Inferior parietal cortex (tissue), 1 donor: ENCODE measurements around the gene DMXL2.
"Not testable (repeated sequence)": the region's sequence is repeated elsewhere in the genome, so short reads cannot be mapped to it uniquely, and the experiment has no call there.

Experiments
- DNase-seq: peaks from one replicate; pipeline ENCODE4 v3.0.0-alpha.2; 2016; ENCODE audit errors: extremely low spot score

The DMXL2 gene

DNA sequence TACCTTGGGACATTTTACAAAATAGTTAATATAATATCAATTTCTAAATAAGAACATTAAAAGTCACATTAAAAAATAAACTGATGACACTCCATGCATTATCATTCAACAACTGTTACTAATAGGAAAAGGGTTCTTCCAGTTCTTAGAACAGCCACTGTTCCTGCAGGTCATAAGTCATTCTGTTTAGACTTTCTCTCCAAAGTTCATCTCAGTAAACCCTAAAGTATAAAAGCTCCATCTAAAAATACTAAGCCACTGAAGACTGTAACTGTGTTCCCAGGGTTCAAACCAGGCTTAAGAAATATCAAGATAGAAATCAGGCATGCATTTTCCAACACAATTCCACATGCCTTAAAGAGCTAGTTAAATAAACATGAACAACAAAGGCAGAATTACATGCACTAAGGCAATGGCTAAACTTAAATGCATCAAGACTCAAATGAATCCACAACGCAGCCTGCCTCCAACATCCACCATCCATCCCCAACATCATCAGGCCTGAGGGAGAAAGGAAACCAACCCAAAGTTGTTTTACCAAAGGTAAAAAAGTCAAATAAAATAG is 46.2 kb downstream of the DMXL2 start:
- no peak for DNase-seq

DNA sequence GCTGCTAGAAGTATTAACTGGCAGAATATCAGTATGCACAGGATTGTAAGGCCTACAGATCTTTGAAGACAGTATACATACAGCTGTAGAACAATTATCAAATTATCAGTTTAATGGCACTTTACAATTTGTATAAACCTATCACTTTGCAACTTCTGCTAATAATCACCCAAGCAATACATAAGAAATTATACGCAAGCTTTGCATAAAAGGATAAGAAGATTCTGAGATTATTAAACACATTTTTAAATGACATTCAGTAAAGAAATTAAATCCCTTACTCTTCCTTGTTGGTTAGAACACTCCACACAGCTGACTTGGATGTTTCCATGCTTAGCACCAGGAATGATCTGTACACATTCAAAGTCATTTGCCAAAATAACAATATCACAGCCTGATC is 46.8 kb downstream of the DMXL2 start:
- DNase-seq, result no peak

DNA sequence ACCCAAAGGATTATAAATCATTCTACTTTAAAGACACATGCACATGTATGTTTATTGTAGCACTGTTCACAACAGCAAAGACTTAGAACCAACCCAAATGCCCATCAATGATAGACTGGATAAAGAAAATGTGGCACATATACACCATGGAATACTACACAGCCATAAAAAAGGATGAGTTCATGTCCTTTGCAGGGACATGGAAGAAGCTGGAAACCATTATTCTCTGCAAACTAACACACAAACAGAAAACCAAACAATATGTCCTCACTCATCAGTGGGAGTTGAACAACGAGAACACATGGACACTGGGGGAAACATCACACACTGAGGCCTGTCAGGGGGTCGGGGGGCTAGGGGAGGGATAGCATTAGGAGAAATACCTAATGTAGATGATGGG is 49.2 kb downstream of the DMXL2 start:
- not testable (repeated sequence) for DNase-seq

DNA sequence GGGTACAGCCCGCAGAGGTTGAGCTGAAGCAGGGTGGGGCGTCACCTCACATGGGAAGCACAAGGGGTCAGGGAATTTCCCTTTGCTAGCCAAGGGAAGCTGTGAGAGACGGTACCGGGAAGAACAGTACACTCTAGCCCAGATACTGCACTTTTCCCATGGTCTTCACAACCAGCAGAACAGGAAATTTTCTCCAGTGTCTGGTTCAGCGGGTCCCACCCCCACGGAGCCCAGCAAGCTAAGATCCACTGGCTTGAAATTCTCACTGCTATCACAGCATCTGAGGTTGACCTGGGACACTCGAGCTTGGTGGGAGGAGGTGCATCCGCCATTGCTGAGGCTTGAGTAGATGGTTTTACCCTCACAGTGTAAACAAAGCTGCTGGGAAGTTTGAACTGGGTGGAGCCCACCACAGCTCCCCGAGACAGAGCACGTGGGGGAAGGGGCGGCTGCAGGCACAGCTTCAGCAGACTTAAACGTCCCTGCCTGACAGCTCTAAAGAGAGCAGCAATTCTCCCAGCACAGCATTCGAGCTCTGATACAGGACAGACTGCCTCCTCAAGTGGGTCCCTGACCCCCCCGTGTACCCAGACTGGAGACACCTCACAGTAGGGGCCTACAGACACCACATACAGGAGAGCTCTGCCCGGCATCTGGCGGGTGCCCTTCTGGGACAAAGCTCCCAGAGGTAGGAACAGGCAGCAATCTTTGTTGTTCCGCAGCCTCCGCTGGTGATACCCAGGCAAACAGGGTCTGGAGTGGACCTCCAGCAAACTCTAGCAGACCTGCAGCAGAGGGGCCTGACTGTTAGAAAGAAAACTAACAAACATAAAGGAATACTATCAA is 53.4 kb downstream of the DMXL2 start:
- DNase-seq, result not testable (repeated sequence)

DNA sequence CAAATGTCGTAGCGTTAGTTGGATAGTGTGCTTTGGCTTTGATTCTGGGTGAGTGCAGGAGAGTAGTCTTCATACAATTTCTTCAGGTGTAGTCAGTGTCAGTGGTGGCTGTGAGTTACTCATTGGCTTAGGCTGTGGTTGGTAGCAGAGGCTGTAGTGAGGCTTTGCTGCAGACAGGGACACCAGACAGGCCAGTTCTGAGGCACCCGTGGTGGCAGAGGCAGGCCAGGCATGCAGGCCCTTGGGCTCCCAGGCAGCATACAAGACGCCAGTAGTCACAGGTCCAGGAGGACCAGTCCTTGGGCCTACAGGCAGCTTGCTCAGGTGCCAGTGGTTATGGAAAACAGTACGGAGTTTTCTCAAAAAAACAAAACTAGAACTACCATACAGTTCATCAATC is 61.3 kb downstream of the DMXL2 start:
- DNase-seq, result no peak

DNA sequence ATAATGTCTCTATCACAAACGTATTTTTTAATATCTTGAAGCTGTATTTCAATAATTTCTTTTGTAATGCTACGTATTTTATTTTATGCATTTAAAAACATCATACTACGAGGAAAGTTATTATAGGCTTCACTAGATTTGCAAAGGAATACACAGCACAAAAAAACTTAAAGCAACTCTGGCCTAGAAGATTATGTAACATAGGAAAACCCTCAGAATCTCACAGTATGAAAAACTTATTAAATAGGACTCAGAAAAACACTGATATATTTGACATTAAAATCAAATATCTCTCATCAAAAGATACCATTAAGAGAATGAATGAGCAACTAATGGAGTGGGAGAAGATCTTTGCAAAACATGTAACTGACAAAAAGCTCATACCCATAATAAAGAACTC is 63.7 kb downstream of the DMXL2 start:
- no peak for DNase-seq

DNA sequence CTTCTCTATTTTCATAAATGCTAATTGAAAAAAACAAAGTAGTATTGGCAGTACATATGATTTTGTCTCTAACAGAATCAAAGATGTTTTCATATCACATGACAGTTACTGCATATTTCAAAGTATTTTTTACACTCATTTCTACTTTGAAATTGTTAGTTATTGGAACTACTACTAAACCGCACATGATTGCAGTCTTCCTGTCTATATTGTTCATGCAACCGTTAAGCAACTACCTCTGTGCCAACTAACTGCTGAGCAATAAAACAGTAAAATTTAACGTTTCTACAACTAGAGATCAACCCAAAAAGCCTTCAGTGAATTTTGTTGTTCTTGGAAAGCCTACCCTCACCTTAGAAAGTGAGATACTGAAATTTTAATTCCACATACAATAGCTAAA is 64.2 kb downstream of the DMXL2 start:
- no peak for DNase-seq

DNA sequence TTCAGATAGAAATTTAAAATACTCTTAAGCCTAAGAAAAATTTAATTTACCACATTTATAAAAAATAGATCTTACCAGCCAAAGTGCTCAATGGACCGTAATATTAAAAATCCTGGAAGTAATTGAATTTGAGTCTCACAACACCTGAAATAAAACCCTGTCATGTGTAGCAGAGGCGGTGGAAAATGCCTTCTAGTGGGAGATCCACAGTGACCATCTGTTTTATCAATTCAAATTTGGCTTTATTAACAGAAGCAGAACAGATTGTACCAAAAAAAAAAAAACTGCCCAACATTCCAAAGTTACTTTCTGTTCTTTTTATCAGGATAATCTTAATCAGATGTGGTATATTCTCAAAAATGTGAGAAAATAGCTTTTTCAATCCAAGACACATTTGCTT is 71.7 kb downstream of the DMXL2 start:
- DNase-seq, result no peak

DNA sequence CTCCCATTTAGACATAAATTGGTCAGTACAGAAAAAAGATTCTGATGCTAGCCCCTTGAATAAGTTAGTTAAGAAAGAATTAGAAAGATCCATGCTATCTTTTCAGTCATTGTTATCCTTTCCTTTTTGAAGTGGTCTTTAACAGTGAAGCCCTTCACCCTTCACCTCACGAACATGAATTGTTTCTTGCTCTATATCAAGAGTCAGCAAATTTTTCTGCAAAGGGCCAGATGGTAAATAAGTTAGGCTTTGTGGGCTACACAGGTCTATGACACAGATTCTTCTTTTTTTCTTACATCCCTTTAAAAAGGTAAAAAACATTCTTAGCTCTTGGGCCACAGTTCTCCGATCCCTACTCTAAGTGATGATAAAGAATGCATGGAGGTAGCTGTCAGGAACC is 74.9 kb downstream of the DMXL2 start:
- DNase-seq, result no peak

DNA sequence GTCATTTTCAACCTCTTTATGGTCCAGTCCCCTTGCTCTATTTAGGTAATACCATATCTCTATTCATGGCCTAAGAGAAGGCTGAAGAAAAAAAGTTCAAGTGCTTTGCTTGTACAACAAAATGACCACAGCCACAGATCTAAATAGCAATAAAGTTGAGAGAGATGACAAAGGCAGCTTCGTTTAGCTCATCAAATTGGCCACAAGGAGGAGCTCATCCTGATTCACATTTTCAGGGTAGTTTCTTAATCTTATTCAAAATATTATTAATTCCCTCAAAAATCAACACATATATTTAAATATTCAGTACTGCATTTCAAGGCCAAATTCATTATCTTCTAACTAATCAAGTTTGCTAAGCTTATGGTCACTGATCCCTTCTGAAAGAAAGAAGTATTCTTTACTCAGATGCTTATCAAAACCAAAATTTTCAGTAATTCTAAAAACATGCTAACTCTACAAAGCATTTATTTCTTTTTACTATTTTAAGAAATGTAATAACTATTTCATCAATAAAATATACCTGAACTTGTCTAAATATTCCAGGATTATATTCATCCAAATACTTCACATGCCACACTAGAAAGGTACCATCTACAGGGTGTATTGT is 85.5 kb downstream of the DMXL2 start:
- peak; percentile 26 for DNase-seq

DNA sequence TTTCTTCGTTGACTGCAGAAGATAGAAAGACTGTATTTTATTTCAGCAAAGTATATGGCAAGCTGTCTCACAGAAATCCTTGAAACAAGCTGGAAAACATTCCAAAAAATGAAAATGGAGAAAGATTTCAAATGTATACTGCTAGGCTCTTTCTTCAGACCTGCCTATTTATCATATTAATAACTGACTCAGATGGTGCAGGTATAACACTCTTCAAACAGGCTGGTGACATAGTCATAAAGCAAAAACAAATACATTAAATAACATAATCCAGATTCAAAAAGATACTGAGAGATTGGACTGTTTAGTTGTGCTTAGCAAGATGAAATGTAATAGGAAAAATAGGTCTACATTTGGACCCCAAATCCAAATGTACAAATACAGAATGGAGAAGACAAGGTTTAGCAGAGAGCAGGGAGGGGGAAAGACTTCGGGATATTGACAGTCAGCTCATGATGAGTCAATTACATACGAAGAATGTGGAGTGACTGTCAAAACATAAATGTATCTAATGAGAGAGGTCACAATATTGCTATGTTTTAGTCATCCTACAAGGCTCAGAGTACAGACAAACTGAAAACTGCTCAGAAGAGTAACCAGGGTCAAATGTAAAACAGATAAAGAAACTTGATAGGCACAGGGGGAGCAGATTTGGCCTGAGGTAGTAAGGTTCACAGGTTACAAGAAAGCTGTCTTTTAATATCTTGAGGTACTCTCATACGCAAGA is 88.7 kb downstream of the DMXL2 start:
- DNase-seq, result no peak

DNA sequence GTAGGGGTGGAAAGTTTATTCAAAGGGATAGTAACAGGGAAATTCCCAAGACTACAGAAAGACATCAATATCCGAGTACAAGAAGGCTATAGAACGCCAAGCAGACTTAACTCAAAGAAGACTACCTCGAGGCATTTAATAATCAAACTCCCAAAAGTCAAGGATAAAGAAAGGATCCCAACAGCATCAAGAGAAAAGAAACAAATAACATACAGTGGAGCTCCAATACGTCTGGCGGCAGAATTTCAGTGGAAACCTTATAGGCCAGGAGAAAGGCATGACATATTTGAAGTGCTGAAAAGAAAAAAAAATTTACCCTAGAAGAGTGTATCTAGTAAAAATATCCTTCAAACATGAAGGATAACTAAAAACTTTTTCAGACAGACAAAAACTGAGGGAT is 95.6 kb downstream of the DMXL2 start:
- no peak for DNase-seq

DNA sequence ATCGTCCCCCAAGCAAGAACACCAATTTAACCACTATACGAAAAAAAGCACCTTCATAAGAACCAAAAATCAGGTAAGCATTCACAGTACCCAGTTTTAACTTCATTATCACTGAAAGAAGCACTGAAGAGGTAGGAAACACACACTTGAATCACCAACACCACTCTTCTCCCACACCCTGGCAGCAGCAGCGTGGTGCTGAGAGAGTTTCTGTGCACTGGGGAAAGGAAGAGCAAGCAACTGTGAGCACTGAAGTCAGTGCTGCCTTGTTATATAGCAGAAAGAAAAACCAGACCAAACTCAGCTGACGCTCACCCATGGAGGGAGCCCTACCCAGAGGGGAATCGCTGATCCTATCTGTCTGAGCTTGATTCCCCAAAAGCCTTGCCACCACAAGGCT is 98.2 kb downstream of the DMXL2 start:
- no peak for DNase-seq

DNA sequence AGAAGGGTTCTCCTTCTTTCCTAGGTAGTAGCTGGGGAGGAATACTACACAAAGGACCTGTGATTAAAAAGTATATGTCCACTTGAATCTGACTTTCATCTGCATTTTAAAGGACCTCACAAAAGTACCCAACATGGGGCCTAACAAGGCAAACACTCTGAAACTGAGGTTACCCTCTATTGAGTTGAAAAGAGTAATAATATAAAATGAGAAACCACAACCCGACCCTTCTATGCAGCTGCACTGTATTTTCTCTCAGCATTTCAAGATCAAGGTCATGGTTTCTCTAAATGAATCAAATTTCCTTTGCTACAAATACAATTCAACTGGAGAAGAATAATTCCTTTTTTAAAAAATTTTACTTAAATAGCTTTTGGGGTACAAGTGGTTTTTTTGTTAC is 106.3 kb downstream of the DMXL2 start:
- no peak for DNase-seq

DNA sequence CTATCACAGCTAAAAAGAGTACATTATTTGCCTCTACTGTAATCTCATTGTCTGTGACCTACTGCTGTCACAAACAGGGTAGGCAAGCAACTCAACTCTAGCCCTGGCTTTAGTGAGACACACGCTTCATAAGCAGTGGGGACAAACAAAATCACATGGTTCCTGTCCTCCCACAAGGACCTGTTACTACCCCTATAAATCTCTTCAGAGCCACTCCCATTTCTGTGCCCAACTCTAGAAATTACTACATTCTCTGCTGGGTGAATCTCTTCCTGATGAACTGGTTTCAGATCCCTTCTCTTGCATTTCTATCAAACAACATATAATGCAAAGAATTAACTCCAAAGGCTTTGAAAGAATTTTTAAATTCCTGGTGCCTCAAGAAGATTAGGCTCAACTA is 117.3 kb downstream of the DMXL2 start:
- DNase-seq, result no peak

DNA sequence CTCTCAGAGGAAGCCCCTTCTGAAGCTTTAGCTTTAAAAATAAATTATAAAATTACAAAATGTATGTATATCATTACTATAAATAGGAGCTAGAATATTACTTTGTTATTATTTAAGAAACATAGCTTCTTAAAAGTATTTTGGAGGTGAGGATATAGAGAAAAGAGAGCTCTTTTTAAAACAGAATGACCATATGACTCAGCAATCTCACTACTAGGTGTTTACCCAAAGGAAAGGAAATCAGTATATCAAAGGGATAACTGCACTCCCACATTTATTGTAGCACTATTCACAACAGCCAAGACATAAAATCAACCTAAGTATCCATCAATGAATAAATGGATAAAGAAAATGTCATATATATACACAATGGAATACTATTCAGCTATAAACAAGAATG is 119.6 kb downstream of the DMXL2 start:
- no peak for DNase-seq

DNA sequence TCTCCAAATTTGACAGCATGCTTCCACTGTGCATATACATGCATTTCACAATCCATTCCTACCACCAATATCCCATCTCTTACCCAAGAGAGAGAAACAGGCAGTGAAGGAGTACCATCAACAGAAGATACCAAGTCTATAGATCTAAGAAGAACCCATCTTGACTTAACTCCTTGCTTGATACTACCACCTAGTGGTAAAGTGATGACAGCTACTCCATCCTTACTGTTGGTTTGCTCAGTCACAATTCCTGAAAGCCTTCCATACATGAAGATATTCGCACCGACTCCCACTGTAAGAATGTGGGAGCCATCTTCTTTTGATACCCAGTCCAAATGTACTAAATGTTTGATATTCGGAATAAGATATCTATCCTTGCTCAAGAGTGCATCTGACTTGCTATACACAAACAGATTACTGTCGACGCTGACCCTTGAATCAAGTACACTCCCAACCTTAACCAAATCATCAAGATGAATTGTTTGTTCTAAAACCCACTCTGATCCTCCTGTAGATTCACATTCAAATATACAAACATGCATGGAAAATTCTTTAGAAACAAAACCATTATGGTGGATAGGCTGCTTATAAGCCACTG is 123.1 kb downstream of the DMXL2 start:
- peak; percentile 18 for DNase-seq

DNA sequence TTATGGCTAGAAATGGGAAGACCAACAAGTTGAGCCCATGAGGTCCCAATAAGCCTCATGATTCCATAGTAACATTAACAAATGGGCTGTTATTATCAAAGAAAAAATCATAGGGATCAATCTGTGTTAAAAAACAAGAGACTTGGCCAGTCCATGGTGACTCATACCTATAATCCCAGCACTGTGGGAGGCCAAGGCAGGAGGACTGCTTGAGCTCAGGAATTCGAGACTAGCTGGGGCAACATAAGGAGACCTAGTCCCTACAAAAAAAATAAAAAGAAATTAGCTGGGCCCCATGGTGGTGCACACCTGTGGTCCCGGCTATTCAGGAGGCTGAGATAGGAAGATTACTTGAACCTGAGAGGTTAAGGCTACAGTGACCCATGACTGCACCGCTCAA is 124.8 kb downstream of the DMXL2 start:
- DNase-seq, result no peak

DNA sequence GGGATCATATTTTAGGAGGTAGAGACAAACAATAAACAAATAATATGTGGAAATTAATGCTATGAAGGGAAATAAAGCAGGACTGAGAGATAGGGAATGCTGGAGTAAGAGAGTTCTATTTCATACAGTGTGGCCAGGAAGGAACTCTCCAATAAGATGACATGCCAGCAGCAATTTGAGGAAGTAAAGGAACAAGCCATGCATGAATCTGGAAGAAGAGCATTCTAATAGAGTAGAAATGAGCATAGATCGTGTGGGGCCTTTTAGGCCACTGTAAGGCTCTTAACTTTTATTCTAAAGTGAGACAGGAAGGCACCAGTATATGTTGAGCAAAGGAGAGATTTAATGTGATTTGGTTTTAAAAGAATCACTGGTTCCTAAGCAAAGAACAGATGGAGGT is 126.3 kb downstream of the DMXL2 start:
- no peak for DNase-seq

DNA sequence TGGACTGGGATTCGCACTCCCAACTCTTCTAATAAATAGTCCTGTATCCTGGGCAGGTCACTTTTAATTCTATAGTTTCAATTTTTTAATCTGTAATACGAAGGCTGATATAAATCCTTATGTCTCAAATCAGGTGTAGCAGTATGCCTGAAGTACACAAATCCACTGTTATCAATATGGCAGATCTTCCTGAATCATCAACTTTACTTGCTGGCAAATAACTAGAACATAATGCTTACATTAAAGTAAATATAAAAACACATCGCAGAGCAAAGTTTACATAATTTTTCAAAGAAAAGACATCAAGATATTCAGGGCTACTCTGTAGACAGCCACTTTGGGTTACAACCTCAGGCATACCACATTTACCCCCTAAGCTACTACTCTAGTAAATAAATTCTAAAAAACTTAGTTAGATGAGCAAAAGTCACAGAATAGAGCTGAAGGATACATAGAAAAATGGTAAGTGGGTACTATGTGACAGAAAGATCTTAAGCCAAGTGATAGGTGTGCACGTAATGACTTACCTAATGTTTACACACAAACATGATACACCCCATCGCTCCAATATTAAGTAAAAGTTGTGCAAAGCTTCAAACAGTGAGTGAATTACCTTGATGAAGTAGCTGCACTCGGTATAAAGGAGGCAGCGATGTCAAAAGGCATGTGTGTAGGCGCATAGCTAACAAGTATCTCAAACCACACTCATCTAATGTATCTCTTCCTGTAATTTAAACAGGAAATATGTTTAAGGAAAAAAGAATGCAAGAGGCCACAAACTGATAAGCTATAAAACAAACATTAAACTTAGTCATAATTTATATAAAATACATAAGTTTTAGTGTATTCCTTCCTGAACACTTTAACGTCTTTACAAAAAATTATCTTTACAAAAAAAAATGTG is 127.9 kb downstream of the DMXL2 start:
- no peak for DNase-seq

DNA sequence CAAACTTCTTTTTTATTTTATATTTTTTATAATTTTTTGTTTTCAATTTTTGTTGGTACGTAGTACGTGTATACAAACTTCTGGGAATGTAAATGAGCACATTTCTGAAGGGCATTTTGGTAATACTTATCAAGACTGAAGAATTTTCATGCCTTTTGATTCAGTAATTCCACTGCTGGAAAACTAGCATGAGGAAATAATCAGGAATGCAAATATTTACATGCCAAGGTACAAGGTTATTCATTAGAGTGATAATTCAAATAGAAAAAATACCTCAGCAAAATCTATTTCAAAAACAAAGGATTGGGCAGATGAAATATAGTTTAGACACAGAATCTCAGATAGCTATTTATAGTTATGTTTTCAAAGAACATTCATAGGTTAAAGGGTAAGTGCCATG is 128.7 kb downstream of the DMXL2 start:
- no peak for DNase-seq
